ENCODE results near the gene OTULIN.

- TF ChIP-seq CTCF (IDR thresholded peaks at IDR 0.05) (no peak), ZFX (IDR thresholded peaks at IDR 0.05; ENCODE audit: borderline replicate concordance) (no peak)
Observed at GRCh38 chr5:14708551-14708950, 44.0 kb downstream of the OTULIN start.

Data from 22Rv1 (cell line).